Measurements from ENCODE around the gene ZNF467. TPM values are rescaled to one million over a fixed set of nuclear protein-coding genes. Genes with fewer than 3 reads are reported as not detected.

The ZNF467 gene
- total and polyA plus RNA-seq, 2 of the 8 experiments (the other 6 are each of a cell fraction or from before 2014, with no cell fraction given) = 0.50 to 0.51 TPM

DNA sequence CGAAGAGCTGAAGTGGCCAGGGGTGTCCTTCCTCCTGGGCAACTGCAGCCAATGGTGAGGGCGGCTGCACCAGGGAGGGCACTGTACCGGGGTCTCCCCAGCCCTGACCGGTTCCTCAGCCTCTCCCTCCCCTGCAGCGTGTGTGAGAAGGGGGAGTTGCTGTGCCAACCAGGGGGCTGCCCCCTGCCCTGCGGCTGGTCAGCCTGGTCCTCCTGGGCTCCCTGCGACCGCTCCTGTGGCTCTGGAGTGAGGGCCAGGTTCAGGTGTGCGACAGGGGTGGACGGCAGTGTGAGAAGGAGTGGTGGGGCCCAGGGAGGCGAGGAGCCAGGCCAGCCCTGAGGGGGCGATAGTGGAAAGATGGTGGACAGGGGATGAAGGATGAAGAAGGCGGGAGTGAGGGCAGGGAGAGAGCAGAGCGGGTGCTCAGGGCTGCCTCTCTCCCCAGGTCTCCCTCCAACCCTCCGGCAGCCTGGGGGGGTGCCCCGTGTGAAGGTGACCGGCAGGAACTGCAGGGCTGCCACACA, 30.2 kb upstream of the ZNF467 start:
- FAIRE-seq = no peak

More for the DNA sequence above, 30.2 kb upstream of the ZNF467 start:
- Histone ChIP-seq H3K18ac (ENCODE audit: extremely low read depth, low read length) (no peak overlapping the region; the same call in 1 of the 2 replicates), H3K79me1 (ENCODE audit: low read depth, low read length) (no peaks in the 10 kb centered on the region), H3K4me1 (replicated peaks in 1 of 4; ENCODE audit: control insufficient read depth in 3 of 4, insufficient read depth in 4 of 4, low read length in 3 of 4) (peaks cover 0 to 7% (median 5%) of the 10 kb centered on the region in 4 experiments; a peak in 6 of 7 replicates), H3K14ac (ENCODE audit: insufficient read length) (no peak overlapping the region), H3K4me2 (ENCODE audit: insufficient read depth in 1 of 2, low read depth in 2 of 2, low read length in 2 of 2) (no peak overlapping the region), H3K27ac (ENCODE audit: low read depth, low read length) (no peak overlapping the region; the same call in 1 of the 2 replicates), H3K56ac (replicated peaks; ENCODE audit: insufficient read length, low read depth, low read length) (no peak overlapping the region), H3K4ac (replicated peaks; ENCODE audit: insufficient read length, low read depth, low read length) (no peak overlapping the region), H2AFZ (ENCODE audit: low read length) (no peak overlapping the region; the same call in 1 of the 2 replicates), H3K36me3 (ENCODE audit: control insufficient read depth in 2 of 4, insufficient read depth in 4 of 4, low read length in 3 of 4) (no peaks in the 10 kb centered on the region), H2BK20ac (ENCODE audit: low read length) (no peak overlapping the region), H2BK5ac (ENCODE audit: low read depth, low read length) (no peak overlapping the region), H4K8ac (ENCODE audit: extremely low read depth, insufficient read depth, low read length) (peak overlapping the region; percentile 84), H4K91ac (replicated peaks; ENCODE audit: insufficient read length, low read length) (no peak overlapping the region), H2BK12ac (ENCODE audit: low read depth, low read length) (no peak overlapping the region), H2BK15ac (ENCODE audit: low read length) (no peak overlapping the region), H3K27me3 (replicated peaks in 1 of 4; ENCODE audit: control insufficient read depth in 3 of 4, extremely low read depth in 1 of 4, insufficient read depth in 3 of 4, low read length in 3 of 4) (no peaks in the 10 kb centered on the region), H3K79me2 (ENCODE audit: control insufficient read depth in 1 of 2, insufficient read depth in 2 of 2, low read length in 2 of 2) (no peaks in the 10 kb centered on the region), H2AK5ac (ENCODE audit: low read depth, low read length) (no peak overlapping the region), H3K4me3 (ENCODE audit: extremely low read depth in 1 of 4, insufficient read depth in 2 of 4, low read depth in 3 of 4, low read length in 4 of 4) (no peak overlapping the region), H4K5ac (ENCODE audit: insufficient read length, low read depth, low read length) (no peak overlapping the region), H3K23ac (ENCODE audit: insufficient read length) (no peak overlapping the region), H3K23me2 (ENCODE audit: low read depth, low read length) (peaks cover 9% of the 10 kb centered on the region; the same call in 1 of the 2 replicates), H3K9ac (replicated peaks in 1 of 4; ENCODE audit: extremely low read depth in 1 of 4, low read depth in 3 of 4, low read length in 3 of 4) (no peak overlapping the region; a peak in 1 of 7 replicates), H4K20me1 (replicated peaks in 1 of 2; ENCODE audit: control insufficient read depth in 1 of 2, insufficient read depth in 2 of 2, low read length in 2 of 2) (peaks cover 0 to 2% of the 10 kb centered on the region in 2 experiments), H3K9me3 (ENCODE audit: insufficient read depth in 2 of 2, low read depth in 1 of 2, low read length in 1 of 2) (no peaks in the 10 kb centered on the region), H2BK120ac (replicated peaks; ENCODE audit: low read depth, low read length) (no peak overlapping the region)
- WGBS, 2 experiments (ENCODE audit: extremely low coverage in 1 of 2, insufficient coverage in 1 of 2, insufficient read length in 1 of 2, insufficient replicate concordance in 2 of 2, low coverage in 1 of 2, low lambda C conversion rate in 2 of 2, missing lambda C conversion rate in 1 of 2) = 71% methylated on average over 13 of the region's 17 CpGs; no CpG with 5 or more reads in 1 of the 2 experiments
- DNase-seq (ENCODE audit: low read depth in 1 of 2, low spot score in 2 of 2) = peak in 1 of 2 experiments; percentile 63
- ChIA-PET CTCF (ENCODE audit: partially characterized antibody) (interaction anchor here (1.1 to 10.3 kb wide), 6 partner anchors 9 to 46 kb away, joined by 3 to 107 read pairs (median 28); no protein-coding TSS in a partner anchor), POLR2A (ENCODE audit: partially characterized antibody) (no interaction called here)
- TF ChIP-seq, protein P1, sequence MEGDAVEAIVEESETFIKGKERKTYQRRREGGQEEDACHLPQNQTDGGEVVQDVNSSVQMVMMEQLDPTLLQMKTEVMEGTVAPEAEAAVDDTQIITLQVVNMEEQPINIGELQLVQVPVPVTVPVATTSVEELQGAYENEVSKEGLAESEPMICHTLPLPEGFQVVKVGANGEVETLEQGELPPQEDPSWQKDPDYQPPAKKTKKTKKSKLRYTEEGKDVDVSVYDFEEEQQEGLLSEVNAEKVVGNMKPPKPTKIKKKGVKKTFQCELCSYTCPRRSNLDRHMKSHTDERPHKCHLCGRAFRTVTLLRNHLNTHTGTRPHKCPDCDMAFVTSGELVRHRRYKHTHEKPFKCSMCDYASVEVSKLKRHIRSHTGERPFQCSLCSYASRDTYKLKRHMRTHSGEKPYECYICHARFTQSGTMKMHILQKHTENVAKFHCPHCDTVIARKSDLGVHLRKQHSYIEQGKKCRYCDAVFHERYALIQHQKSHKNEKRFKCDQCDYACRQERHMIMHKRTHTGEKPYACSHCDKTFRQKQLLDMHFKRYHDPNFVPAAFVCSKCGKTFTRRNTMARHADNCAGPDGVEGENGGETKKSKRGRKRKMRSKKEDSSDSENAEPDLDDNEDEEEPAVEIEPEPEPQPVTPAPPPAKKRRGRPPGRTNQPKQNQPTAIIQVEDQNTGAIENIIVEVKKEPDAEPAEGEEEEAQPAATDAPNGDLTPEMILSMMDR (IDR thresholded peaks at IDR 0.05; ENCODE audit: control extremely low read depth in 1 of 3, insufficient read depth in 1 of 3, low read depth in 1 of 3, low read length in 3 of 3) = peak in 2 of 3 experiments; percentile 27 to 35; a peak in 2 of 4 replicates
- TF ChIP-seq RAD21 (IDR thresholded peaks at IDR 0.05 in 1 of 2, conservative IDR thresholded peaks at IDR 0.05 in 1 of 2; ENCODE audit: low read depth in 2 of 2, low read length in 2 of 2) = no peak
- no peak for TF ChIP-seq SIRT6 (IDR thresholded peaks at IDR 0.05; ENCODE audit: low read length)
- no peak for TF ChIP-seq POLR2AphosphoS5 (IDR thresholded peaks at IDR 0.05; ENCODE audit: low read depth, low read length)

Data from H1 (cell line).